HEK293T (cell line): ENCODE measurements around the gene ERBB4.

ENCODE experiments used
- CTCF ChIA-PET: fragments of 350-600 bp; formaldehyde crosslinking; extraction: SDS; loops from one replicate; lab custom pipeline; 2021; ENCODE audit warnings: antibody characterized with exemption, inconsistent platforms; lab: Yijun Ruan, JAX
- POLR2A ChIA-PET: fragments of 350-600 bp; formaldehyde crosslinking; extraction: SDS; loops from one replicate; lab custom pipeline; 2020; ENCODE audit warnings: antibody characterized with exemption, inconsistent platforms; lab: Yijun Ruan, JAX
- DNase-seq: peaks from one replicate; pipeline ENCODE4 v3.0.0; 2012; ENCODE audit warnings: mixed read lengths; ENCODE audit errors: extremely low spot score
- ARNT ChIP-seq: fragments of 450-650 bp; IDR thresholded peaks from 2 replicates; pipeline ENCODE4 v1.6.1; 2017; ENCODE audit warnings: mild to moderate bottlenecking
- BHLHE40 ChIP-seq: fragments of 450-650 bp; IDR thresholded peaks from 2 replicates; pipeline ENCODE4 v1.6.1; 2016; ENCODE audit warnings: mild to moderate bottlenecking, moderate library complexity, borderline replicate concordance
- CTBP1 ChIP-seq: fragments of 450-650 bp; IDR thresholded peaks from 2 replicates; pipeline ENCODE4 v1.6.1; 2016; ENCODE audit warnings: borderline replicate concordance
- ELF4 ChIP-seq: fragments of 450-650 bp; IDR thresholded peaks from 2 replicates; pipeline ENCODE4 v1.6.1; 2017; ENCODE audit warnings: antibody characterized with exemption
- FOXA1 ChIP-seq: fragments of 450-650 bp; IDR thresholded peaks from 2 replicates; pipeline ENCODE4 v1.6.1; 2016; ENCODE audit warnings: mild to moderate bottlenecking
- FOXK2 ChIP-seq: fragments of 450-650 bp; IDR thresholded peaks from 2 replicates; pipeline ENCODE4 v1.6.1; 2016; ENCODE audit warnings: mild to moderate bottlenecking
- FOXM1 ChIP-seq: fragments of 450-650 bp; IDR thresholded peaks from 2 replicates; pipeline ENCODE4 v1.6.1; 2017; ENCODE audit warnings: mild to moderate bottlenecking, borderline replicate concordance
- HDGF ChIP-seq: fragments of 450-650 bp; IDR thresholded peaks from 2 replicates; pipeline ENCODE4 v1.6.1; 2017; ENCODE audit warnings: antibody characterized with exemption, borderline replicate concordance
- L3MBTL2 ChIP-seq: fragments of 450-650 bp; conservative IDR thresholded peaks from 2 replicates; pipeline ENCODE4 v1.6.1; 2016; ENCODE audit warnings: mild to moderate bottlenecking
- LEF1 ChIP-seq: fragments of 450-650 bp; IDR thresholded peaks from 2 replicates; pipeline ENCODE4 v1.6.1; 2017; ENCODE audit warnings: mild to moderate bottlenecking, borderline replicate concordance
- NFRKB ChIP-seq: fragments of 450-650 bp; IDR thresholded peaks from 2 replicates; pipeline ENCODE4 v1.6.1; 2016; ENCODE audit warnings: mild to moderate bottlenecking, moderate library complexity
- SP1 ChIP-seq: fragments of 450-650 bp; IDR thresholded peaks from 2 replicates; pipeline ENCODE4 v1.6.1; 2017
- SUZ12 ChIP-seq: fragments of 450-650 bp; IDR thresholded peaks from 2 replicates; pipeline ENCODE4 v1.6.1; 2016; ENCODE audit warnings: mild to moderate bottlenecking
- TARDBP ChIP-seq: fragments of 450-650 bp; IDR thresholded peaks from 2 replicates; pipeline ENCODE4 v1.6.1; 2016
- ZNF384 ChIP-seq: fragments of 450-650 bp; IDR thresholded peaks from 2 replicates; pipeline ENCODE4 v1.6.1; 2016
- TF ChIP-seq, protein P1 (sequence below): fragments of 450-650 bp; IDR thresholded peaks from 2 replicates; pipeline ENCODE4 v1.6.1; 2016

Gene ERBB4

DNA sequence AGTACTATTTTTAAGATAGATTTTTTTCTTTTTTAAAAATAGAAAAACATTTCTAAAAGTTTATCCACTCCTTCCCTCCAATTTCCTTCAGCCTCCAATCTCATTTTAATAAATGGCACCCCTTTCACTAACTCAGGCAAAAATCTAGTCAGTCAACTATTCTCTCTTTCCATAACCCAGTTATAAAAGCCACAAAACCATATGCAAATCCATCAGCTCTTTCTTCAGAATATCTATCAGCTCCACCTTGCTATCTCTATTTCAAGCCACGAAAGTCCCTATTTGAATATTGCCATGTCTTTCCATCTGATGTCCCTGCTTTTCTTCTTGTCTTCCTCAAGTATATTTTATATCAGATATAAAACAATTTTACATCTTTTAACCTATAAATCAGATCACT, 397.1 kb downstream of the ERBB4 start:
- DNase-seq = no peak
- CTCF ChIA-PET = no interaction called here
- POLR2A ChIA-PET = no interaction called here
- TF ChIP-seq NFRKB (no peak), CTBP1 (no peak), L3MBTL2 (no peak), FOXM1 (no peak), ELF4 (no peak), ZNF384 (no peak), TARDBP (no peak)

DNA sequence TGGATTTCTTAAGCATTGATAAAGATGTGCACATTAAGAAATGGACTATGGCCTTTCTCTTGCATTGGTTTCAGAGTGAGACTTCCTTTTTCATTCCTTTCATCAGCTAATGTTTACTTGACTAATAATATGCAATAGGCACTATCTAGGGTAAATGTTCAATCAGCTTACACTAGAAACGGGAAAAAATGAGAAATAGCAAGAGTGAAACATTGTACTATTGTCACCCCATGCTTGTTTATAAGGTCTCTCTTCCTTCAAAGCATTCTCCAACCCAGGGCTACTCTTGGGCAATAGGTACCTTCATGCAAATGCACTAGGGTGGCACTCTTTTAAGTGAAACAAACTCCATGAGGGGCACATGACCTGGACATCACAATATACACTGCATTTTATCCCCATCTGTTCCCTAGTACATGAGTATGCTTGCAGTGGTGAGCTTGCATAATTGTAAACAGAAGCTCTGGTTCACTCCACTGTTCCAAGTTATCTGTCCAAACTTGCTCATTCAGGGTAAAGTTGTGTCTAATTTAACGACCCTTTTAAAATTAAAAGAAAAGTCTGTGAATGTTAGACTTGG, 402.3 kb downstream of the ERBB4 start:
- TF ChIP-seq ZNF384 = no peak
- no peak for TF ChIP-seq BHLHE40
- TF ChIP-seq SP1 = no peak
- no peak for TF ChIP-seq HDGF
- TF ChIP-seq FOXK2 = no peak
- TF ChIP-seq FOXA1 = no peak
- TF ChIP-seq, protein P1, sequence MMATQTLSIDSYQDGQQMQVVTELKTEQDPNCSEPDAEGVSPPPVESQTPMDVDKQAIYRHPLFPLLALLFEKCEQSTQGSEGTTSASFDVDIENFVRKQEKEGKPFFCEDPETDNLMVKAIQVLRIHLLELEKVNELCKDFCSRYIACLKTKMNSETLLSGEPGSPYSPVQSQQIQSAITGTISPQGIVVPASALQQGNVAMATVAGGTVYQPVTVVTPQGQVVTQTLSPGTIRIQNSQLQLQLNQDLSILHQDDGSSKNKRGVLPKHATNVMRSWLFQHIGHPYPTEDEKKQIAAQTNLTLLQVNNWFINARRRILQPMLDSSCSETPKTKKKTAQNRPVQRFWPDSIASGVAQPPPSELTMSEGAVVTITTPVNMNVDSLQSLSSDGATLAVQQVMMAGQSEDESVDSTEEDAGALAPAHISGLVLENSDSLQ = no peak
- no peak for TF ChIP-seq NFRKB
- no peak for TF ChIP-seq ELF4
- no peak for TF ChIP-seq LEF1
- TF ChIP-seq ARNT = no peak
- TF ChIP-seq TARDBP = no peak
- no peak for TF ChIP-seq L3MBTL2
- TF ChIP-seq CTBP1 = no peak
- TF ChIP-seq FOXM1 = no peak
- TF ChIP-seq SUZ12 = no peak
- ChIA-PET POLR2A (no interaction called here), CTCF (no interaction called here)
- no peak for DNase-seq

DNA sequence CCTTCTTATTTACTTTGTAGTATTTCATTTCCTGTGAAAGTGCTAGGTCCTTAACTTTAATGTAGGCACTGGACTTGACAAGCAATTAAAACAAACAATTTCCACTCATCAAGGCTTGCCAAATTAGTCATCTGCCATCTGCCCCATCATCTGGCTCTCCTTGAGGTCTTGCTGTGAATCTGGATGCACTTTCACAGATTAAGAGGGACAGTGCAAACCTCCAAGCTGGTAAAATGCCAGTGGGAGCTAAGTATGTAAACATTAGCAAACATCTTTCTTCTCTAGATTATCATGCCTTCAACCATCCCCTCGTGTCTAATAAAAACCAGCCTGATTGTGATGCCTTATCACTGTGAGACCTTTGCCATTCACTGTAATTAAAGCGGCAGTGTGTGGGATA, 402.9 kb downstream of the ERBB4 start:
- ChIA-PET POLR2A (no interaction called here), CTCF (no interaction called here)
- TF ChIP-seq CTBP1 (no peak), SP1 (no peak), L3MBTL2 (no peak), ARNT (no peak), BHLHE40 (no peak), FOXK2 (no peak), SUZ12 (no peak), TARDBP (no peak)
- DNase-seq = no peak

DNA sequence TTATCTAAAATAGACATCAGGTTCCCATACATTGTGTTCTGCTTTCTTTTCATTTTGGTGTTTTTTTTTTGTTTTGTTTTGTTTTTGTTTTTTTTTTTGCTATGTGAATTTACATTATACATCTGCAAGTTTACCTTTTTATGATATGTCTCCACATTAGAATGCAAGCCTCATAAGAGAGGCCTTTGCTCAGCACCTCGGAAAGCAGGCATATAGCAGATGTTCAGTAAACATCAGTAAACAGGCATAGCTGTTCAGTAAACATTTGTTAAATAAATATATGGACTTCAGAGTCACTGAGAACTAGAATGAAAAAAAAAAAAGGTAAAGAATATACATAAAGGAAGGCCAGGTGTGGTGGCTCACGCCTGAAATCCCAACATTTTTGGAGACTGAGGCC, 405.3 kb downstream of the ERBB4 start:
- CTCF ChIA-PET = no interaction called here
- POLR2A ChIA-PET = no interaction called here
- no peak for DNase-seq
- TF ChIP-seq FOXA1 = no peak

DNA sequence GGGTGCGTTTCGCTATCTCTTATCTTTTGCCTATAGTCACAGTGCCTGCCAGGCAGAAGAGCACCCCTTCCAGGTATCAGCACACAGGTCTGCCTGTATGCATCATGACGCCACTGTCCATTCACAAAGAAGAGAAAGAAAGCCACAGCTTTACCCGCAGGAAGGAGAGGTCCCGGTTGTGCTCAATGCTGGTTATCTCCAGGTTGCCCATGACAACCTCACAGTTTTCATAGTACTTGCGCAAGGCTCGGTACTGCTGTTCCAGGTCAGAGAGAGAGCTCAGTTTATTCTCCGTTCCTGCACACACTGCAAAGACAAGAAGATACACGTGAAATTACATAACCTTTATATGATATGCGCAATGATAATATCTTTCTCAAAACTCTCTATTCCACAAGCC, 414.0 kb downstream of the ERBB4 start:
- POLR2A ChIA-PET = no interaction called here
- TF ChIP-seq FOXK2 = no peak
- no peak for TF ChIP-seq ZNF384
- TF ChIP-seq CTBP1 = no peak
- TF ChIP-seq LEF1 = no peak
- no peak for TF ChIP-seq ARNT
- TF ChIP-seq NFRKB = no peak
- TF ChIP-seq, protein P1 = no peak
- no peak for TF ChIP-seq TARDBP
- TF ChIP-seq HDGF = no peak
- no peak for TF ChIP-seq SUZ12
- TF ChIP-seq L3MBTL2 = no peak
- no peak for TF ChIP-seq BHLHE40
- no peak for TF ChIP-seq ELF4
- DNase-seq = no peak
- CTCF ChIA-PET = no interaction called here

DNA sequence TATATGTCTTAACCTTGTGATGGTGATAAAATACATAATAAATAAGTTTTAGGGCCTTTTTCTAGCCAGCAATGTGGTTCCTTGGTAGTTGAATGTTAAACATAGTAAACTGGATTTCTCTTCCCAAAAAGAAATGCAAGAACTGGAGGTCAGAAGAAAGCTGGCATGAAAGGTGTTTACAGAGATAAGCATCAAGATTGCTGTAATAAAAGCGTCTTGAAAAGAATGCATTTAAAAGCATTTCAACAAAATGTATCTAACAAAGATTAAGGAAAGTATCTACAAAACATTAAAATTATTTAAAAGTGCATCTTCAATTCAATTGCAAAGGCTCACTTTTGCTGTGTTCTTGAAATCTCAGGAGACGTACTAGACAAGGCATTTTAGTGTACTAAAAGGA, 419.0 kb downstream of the ERBB4 start:
- no peak for DNase-seq
- ChIA-PET CTCF (no interaction called here), POLR2A (no interaction called here)
- TF ChIP-seq ARNT (no peak), ELF4 (no peak), FOXA1 (no peak), BHLHE40 (no peak), HDGF (no peak), NFRKB (no peak), ZNF384 (no peak), LEF1 (no peak), TARDBP (no peak), FOXM1 (no peak), FOXK2 (no peak), L3MBTL2 (no peak), SP1 (no peak), SUZ12 (no peak), CTBP1 (no peak)
- TF ChIP-seq, protein P1 = no peak

DNA sequence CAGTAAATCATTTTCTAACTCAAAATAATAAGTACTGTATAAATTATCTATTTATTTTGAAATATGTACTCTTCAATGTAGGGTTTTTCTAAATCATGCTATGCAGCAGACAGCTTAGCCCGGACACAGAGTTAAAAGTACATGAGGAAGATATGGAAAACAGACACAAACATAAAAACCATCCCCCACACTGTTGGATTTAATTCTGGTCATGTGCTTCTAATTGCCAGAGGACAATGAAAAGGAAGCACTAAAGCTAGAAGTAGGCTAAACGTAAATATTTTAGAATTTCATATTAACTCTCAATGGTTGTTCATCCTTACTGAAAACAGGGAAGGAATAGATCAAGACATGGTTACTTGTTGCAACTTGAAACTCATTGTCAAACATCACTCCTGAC, 420.7 kb downstream of the ERBB4 start:
- TF ChIP-seq BHLHE40 (no peak), ARNT (no peak), TARDBP (no peak), HDGF (no peak)
- ChIA-PET CTCF (no interaction called here), POLR2A (no interaction called here)
- no peak for DNase-seq
